Calu3 (cell line): ENCODE results near the gene PARN. TPM values are rescaled to one million over a fixed set of nuclear protein-coding genes. Genes with fewer than 3 reads are reported as not detected.
A peak's percentile ranks its signal among the peaks of the same experiment; 100 is the strongest.

Experiments used
- BruUV-seq: library from RNA; stranded (reverse); fragments of 400-500 nt; replicated peaks from 2 replicates; lab custom pipeline; 2021; lab: Mats Ljungman, UMichigan
- CTCF ChIA-PET: fragments of 300-600 bp; sonication (Branson Sonifier 250); formaldehyde crosslinking; loops from one replicate; lab custom pipeline; 2022; ENCODE audit warnings: antibody characterized with exemption; lab: Charles Lee
- DNase-seq: peaks from one replicate; pipeline ENCODE4 v3.0.0; 2022
- H3K27ac Mint-ChIP-seq: one replicate; pipeline ENCODE4 v1.8.0; 2022; ENCODE audit warnings: mixed read lengths; ENCODE audit not compliant: unreplicated experiment
- H3K27me3 Mint-ChIP-seq: one replicate; pipeline ENCODE4 v1.8.0; 2022; ENCODE audit warnings: mixed read lengths; ENCODE audit not compliant: unreplicated experiment
- H3K36me3 Mint-ChIP-seq: one replicate; pipeline ENCODE4 v1.8.0; 2022; ENCODE audit warnings: mild to moderate bottlenecking, moderate library complexity, mixed read lengths; ENCODE audit not compliant: insufficient read depth, unreplicated experiment
- H3K4me1 Mint-ChIP-seq: one replicate; pipeline ENCODE4 v1.8.0; 2022; ENCODE audit warnings: mild to moderate bottlenecking, low read depth, mixed read lengths; ENCODE audit not compliant: unreplicated experiment
- H3K4me3 Mint-ChIP-seq: one replicate; pipeline ENCODE4 v1.8.0; 2022; ENCODE audit warnings: mild to moderate bottlenecking, low read depth, moderate library complexity, mixed read lengths; ENCODE audit not compliant: unreplicated experiment
- H3K9me3 Mint-ChIP-seq: one replicate; pipeline ENCODE4 v1.8.0; 2022; ENCODE audit warnings: low read depth, mixed read lengths; ENCODE audit not compliant: unreplicated experiment
- CTCF ChIP-seq: fragments of 200-600 bp; IDR thresholded peaks from one replicate; pipeline ENCODE4 v1.8.0; 2022; ENCODE audit warnings: antibody characterized with exemption; ENCODE audit not compliant: unreplicated experiment
- intact Hi-C: fragments of 100-400 bp; cut with micrococcal nuclease; formaldehyde crosslinking; loops from one replicate; pipeline ENCODE4 v1.10.0; 2022; ENCODE audit not compliant: unreplicated experiment
- total RNA-seq: library from RNA; stranded (reverse); gene quantifications from 2 replicates; pipeline ENCODE4 v1.2.3, GENCODE V29; 2022

PARN gene
- total RNA-seq, 1 experiment from 2014 or later: 59.1 TPM

DNA sequence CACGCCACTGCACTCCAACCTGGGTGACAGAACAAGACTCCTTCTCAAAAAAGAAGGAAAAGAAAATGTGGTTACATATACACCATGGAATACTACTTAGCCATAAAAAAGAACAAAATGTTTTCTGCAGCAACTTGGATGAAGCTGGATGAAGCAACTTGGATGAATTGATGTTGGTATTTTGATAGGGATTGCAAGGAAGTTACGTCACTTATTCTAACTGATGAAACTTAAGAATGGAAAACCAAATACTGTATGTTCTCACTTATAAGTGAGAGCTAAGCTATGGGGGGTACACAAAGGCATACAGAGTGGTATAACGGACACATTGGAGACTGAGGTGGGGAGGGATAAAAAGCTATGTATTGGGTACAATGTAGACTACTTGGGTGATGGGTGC is 46.6 kb upstream of the PARN start:
- H3K27ac Mint-ChIP-seq: no peak overlapping the region
- CTCF ChIA-PET: no interaction called here
- H3K4me3 Mint-ChIP-seq: no peak overlapping the region
- BruUV-seq: no TSS peak
- peaks cover 21% of the 10 kb centered on the region for H3K36me3 Mint-ChIP-seq
- H3K9me3 Mint-ChIP-seq: no peaks in the 10 kb centered on the region
- H3K27me3 Mint-ChIP-seq: no peaks in the 10 kb centered on the region
- DNase-seq: no peak
- no peak for TF ChIP-seq CTCF
- intact Hi-C loops: no loop called here
- H3K4me1 Mint-ChIP-seq: peaks cover 11% of the 10 kb centered on the region

DNA sequence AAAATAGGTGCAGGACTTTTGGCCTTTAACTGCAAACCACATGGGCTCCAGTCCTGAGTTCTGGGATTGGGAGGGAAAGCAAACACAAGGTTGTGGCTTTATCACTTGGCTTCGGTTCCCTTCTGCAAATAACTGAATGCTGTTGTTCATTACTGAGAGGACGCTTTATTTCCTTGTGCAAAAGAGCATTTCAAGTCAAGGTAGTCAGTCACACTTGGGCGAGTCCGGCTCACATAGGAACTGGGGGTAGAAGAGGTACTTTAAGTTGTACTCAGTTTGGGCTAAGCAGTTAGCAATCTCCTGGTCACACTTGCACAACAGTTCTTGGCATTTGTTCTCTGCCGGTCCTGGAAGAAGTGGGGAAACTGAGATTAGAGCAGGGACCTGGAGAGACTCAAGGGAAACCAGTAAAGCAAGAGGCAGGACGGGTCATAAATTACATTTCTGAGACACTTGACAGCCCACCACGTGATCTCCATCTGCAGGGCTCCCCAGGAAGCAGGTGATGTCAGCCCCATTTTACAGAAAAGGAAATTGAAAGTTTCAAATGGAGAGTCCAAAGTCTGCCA is 42.4 kb upstream of the PARN start:
- CTCF ChIA-PET: no interaction called here
- Mint-ChIP-seq H3K4me3 (peak overlapping the region; percentile 1), H3K27ac (peak overlapping the region; percentile 33), H3K36me3 (peaks cover 61% of the 10 kb centered on the region), H3K4me1 (peaks cover 11% of the 10 kb centered on the region), H3K9me3 (no peaks in the 10 kb centered on the region), H3K27me3 (no peaks in the 10 kb centered on the region)
- no TSS peak for BruUV-seq
- intact Hi-C loops: no loop called here
- TF ChIP-seq CTCF: no peak
- DNase-seq: peak; percentile 15

DNA sequence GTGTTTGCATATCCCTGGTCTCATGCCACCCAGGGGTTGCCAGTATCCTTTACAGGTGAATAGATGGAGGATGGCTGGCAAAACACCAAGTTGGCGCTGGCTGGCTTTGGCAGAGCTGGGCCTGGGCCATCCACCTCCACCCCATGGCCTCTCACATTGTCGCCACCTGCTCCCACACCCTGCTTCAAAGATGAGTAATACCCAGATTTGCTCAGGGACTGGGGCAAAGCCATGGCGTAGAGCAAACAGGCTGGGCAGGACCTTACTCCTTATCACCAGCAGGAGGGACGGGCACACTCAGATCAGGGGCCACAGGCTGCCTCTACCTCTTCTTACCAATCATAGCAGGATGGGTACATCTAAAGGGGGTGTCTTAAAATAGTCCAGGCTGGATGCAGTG is 39.7 kb upstream of the PARN start:
- intact Hi-C loops: no loop called here
- CTCF ChIA-PET: no interaction called here
- Mint-ChIP-seq H3K4me1 (peaks cover 11% of the 10 kb centered on the region), H3K9me3 (no peaks in the 10 kb centered on the region), H3K27me3 (no peaks in the 10 kb centered on the region), H3K36me3 (peaks cover 74% of the 10 kb centered on the region), H3K27ac (no peak overlapping the region), H3K4me3 (no peak overlapping the region)
- peak; percentile 40 for TF ChIP-seq CTCF
- DNase-seq: peak; percentile 49
- BruUV-seq: no TSS peak

- no peaks in the 10 kb centered on the region for H3K9me3 Mint-ChIP-seq
- DNase-seq: no peak
- peaks cover 11% of the 10 kb centered on the region for H3K4me1 Mint-ChIP-seq
- no peak overlapping the region for H3K4me3 Mint-ChIP-seq
- H3K36me3 Mint-ChIP-seq: peaks cover 81% of the 10 kb centered on the region
- H3K27ac Mint-ChIP-seq: no peak overlapping the region
- no peaks in the 10 kb centered on the region for H3K27me3 Mint-ChIP-seq
- BruUV-seq: TSS peak; percentile 26
- CTCF ChIA-PET: no interaction called here
- TF ChIP-seq CTCF: no peak
- intact Hi-C loops: no loop called here
Observed at GRCh38 chr16:14668556-14669223, 38.6 kb upstream of the PARN start.
